Pulmonary artery endothelial cell (primary cell): Measurements from ENCODE around the gene SEC11A. TPM values are rescaled to one million over a fixed set of nuclear protein-coding genes. Genes with fewer than 3 reads are reported as not detected.
A peak's percentile ranks its signal among the peaks of the same experiment; 100 is the strongest.

Experiments
- DNase-seq: peaks from one replicate; pipeline ENCODE4 v3.0.0-alpha.2; 2011; ENCODE audit warnings: low read depth, low spot score
- total RNA-seq: library from RNA; depleted of rRNA; stranded (reverse); fragments of >200 nt; gene quantifications from 2 replicates; pipeline ENCODE4 v1.2.3, GENCODE V29; 2014

SEC11A gene
- total RNA-seq, 1 donor from 2014 or later: 288 TPM

DNA sequence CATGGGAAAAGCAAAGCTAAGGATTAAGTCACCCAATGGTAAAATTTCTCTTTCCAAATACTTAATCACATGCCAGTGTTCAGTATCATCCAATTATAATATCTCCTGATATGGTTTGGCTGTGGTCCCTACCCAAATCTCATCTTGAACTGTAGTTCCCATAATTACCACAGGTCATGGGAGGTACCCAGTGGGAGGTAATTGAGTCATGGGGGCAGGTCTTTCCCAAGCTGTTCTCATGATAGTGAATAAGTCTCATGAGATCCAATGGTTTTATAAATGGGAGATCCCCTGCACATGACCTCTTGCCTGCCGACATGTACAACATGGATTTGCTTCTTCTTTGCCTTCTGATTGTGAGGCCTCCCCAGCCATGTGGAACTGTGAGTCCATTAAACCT, 31.8 kb downstream of the SEC11A start:
- no peak for DNase-seq

GRCh38 chr15:84681831-84682230, 34.1 kb downstream of the SEC11A start:
- DNase-seq: no peak

DNA sequence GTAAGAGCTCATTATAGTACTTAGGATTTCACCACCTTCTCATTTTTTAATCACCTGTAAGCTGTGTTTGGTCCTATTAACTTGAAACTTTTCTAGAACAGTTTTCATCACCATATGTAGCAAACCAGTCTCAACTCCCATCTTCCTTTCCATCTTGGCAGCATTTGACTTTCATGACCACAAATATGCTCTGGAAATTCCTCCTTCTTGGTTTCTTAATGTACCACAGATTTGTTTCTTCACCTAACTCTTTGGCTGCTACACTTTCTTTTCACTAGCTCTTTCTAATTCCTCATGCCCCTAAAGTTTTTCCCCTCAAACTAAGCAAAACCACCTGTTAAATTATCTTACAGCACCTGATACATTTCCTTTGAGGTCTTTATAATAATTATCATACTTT, 44.7 kb downstream of the SEC11A start:
- DNase-seq: no peak

GRCh38 chr15:84669726-84670125, 46.2 kb downstream of the SEC11A start:
- DNase-seq: no peak

- DNase-seq: no peak
Observed at GRCh38 chr15:84668221-84668982, 47.5 kb downstream of the SEC11A start.

DNA sequence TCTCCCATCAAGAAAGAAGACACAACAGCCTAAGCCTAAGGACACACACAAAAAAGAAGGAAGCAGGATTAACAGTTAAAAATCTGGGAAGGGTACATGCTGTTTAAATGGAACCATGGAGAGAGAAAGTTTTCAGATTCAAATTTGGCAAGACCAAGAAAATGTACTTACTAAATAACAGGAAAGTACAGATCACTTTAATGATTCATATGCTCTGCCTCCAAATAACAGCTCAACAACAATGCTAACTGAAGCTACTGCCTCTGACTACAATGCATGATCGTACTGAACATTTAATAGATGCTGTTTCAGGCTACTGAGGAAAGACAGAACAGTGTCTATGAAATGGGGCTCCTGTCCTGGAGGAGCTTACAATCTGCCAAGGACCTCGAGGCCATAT, 49.6 kb downstream of the SEC11A start:
- DNase-seq: no peak

DNA sequence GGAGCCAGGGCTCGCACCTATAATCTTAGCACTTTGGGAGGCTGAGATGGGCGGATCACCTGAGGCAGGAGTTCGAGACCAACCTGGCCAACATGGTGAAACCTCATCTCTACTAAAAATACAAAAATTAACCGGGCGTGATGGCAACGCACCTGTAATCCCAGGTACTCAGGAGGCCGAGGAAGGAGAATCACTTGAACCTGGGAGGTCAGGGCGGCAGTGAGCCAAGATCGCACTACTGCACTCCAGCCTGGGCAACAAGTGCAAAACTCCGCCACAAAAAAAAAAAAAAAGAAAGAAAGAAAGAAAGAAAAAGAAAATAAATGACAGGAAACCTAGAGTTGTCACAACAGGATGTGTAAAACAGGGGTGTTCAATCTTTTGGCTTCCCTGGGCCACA, 54.9 kb downstream of the SEC11A start:
- DNase-seq: no peak

- no peak for DNase-seq
Observed at GRCh38 chr15:84659904-84660781, 55.8 kb downstream of the SEC11A start.

DNA sequence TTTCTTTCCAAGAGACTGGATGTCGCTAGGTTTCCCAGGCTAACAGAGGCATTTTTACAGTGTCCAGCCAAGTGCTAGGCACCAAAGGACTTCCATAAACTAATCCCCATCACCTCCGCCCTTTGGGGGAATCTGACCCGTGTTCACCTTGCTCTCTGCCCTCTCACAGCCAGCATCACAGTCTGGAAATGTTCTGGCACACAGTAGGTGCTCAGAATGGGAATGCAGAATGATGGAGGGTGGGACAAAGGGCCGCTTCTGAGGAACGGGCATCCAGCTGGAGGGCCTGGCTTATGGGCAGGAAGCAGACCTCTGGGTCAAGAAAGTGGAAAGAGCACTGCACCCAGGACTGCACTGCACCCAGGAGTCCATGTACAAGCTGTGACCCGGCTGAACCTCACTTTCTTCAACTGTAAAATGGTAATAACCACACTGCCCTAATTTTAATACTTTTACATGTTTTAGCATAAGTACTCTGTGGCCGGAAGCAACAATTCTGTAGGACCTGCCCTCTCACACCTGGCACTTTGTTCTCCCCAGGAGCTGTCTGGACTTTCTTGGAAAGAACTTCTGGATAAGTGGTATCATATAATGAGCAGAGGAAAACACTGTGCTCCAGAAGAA, 57.0 kb downstream of the SEC11A start:
- no peak for DNase-seq

GRCh38 chr15:84658080-84658787, 57.7 kb downstream of the SEC11A start, which contains the start of gene NMB:
Gene NMB (minus strand): TSS chr15:84658199. CDS start chr15:84658152, 47 bp downstream.
- DNase-seq: no peak

DNA sequence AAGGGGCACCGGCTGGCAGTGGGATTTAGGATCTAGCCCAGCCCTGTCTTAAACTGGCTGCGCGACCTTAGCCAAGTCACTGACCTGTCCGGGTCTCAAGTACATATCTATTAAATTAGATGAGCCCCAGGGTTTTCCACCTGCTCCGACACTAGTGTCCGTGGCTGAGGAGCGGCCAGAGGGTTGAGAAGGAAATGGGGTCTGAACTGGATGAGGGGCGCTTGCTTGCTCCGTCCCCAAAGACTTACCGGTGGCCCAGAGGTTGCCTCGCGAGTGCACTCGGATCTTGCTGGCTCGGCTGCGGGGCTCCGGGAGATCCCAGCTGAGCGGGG, 58.2 kb downstream of the SEC11A start:
- no peak for DNase-seq

DNA sequence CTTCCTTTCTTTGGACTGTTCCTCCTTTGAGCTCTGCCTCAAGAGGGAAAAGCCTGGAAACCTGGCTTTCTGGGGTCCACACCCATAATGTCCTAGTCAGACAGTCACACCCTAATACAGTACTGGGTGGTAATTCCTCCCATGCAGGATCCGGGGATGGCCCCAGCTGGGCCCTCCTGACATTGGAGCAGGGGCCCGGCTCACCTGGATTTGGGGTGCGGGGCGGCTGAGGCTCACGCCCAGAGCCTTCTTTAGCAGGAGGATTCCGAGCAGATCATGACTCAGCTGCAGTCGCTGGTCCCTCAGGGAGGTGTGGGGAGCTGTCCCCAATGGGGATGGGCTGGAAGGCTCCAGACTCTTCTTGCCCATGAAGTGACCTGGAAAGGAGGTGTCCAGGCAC, 59.0 kb downstream of the SEC11A start:
- no peak for DNase-seq

GRCh38 chr15:84654689-84655453, 61.1 kb downstream of the SEC11A start:
- DNase-seq: no peak

- DNase-seq: peak; percentile 73
Observed at GRCh38 chr15:84653910-84654688, 61.8 kb downstream of the SEC11A start, which contains the start of gene WDR73. Gene WDR73 (minus strand): TSS chr15:84654283. CDS start chr15:84654274, 9 bp downstream.

DNA sequence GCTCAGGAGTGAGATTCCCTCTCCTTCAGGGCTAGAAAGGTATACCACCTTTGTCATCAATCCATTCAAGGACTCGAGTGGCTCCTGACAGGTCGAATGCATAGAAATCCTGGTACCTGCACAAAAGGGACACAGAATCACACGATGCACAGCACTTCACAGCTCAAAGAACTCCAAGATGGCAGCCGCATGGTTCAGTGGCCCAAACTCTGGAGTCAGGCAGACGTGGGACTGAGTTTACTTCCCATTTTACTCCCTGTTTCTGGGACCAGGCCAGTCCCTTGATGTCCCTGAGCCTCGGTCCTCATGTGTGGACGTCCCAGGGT, 62.4 kb downstream of the SEC11A start:
- DNase-seq: no peak

- no peak for DNase-seq
Observed at GRCh38 chr15:84649706-84650105, 66.2 kb downstream of the SEC11A start.

- DNase-seq: no peak
Observed at GRCh38 chr15:84648539-84648938, 67.4 kb downstream of the SEC11A start.

- no peak for DNase-seq
Observed at GRCh38 chr15:84647726-84648125, 68.2 kb downstream of the SEC11A start.

DNA sequence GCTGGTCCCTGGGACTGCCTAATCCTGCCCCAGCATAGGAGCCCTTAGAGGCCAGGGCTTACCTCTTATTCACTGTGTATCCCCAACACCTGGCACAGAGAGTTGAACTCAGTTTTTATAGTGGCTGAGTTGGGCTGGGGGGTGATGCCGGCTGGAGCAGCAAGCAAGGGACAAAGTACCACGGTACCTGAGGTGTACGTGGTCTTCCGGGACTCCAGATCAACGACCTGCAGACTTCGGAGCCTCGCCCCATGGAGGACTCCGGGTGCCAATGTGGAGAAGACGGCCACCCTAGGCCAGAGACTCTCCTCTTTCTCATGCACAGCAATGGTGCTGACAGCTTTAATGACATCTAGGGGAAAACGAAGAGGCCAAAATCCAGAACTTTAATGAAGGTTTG, 69.9 kb downstream of the SEC11A start:
- DNase-seq: no peak

GRCh38 chr15:84645496-84645895, 70.4 kb downstream of the SEC11A start:
- DNase-seq: no peak
